OCI-LY7 (cell line): ENCODE measurements around the gene GREB1.

Source experiments
- EZH2phosphoT487 ChIP-seq: fragments of 200-600 bp; sonication (generic); IDR thresholded peaks from 2 replicates; pipeline ENCODE4 v1.6.1; 2018; ENCODE audit warnings: low read depth, borderline replicate concordance, mild to moderate bottlenecking, mixed run types, antibody characterized with exemption, low read length, moderate library complexity, mixed read lengths
- TF ChIP-seq, protein P1 (sequence below): fragments of 200-600 bp; sonication (generic); conservative IDR thresholded peaks from 2 replicates; pipeline ENCODE4 v1.5.1; 2014; ENCODE audit warnings: mild to moderate bottlenecking, antibody characterized with exemption, low read length, moderate library complexity, mixed read lengths

DNA sequence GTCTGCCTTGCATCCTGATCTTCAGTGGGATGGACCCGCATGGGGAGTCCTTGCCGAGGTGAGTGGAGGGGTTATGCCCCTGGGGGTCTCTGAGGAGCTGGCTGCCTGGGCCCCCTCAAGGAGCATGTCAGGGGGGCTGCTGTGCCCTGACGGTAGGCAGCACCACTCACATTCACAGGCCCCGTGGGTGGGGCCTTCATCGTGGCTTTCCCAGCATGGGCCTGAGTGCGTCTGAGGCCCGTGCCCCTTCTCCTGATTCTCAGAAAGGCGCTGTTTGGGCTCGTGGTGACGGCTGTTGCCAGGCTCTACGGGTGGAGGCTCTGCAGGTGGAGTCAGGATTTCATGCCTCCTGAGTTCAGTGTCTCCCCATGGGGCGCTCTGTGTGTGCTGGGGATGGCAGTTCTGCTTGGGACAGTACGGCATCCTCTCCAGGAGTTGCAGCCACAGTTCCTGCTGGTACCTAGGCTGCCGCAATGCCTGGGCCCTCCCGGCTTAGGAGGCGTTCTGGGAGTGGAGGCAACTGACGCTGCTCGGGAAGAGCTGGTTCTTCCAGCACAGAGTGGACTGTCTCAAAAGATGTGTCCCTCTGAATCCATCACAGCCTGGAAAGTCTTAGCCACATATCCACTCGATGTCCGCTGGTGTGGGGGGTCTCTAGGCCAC is 78.8 kb downstream of the GREB1 start:
- TF ChIP-seq, protein P1, sequence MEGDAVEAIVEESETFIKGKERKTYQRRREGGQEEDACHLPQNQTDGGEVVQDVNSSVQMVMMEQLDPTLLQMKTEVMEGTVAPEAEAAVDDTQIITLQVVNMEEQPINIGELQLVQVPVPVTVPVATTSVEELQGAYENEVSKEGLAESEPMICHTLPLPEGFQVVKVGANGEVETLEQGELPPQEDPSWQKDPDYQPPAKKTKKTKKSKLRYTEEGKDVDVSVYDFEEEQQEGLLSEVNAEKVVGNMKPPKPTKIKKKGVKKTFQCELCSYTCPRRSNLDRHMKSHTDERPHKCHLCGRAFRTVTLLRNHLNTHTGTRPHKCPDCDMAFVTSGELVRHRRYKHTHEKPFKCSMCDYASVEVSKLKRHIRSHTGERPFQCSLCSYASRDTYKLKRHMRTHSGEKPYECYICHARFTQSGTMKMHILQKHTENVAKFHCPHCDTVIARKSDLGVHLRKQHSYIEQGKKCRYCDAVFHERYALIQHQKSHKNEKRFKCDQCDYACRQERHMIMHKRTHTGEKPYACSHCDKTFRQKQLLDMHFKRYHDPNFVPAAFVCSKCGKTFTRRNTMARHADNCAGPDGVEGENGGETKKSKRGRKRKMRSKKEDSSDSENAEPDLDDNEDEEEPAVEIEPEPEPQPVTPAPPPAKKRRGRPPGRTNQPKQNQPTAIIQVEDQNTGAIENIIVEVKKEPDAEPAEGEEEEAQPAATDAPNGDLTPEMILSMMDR, result no peak
- no peak for TF ChIP-seq EZH2phosphoT487
